Left kidney (tissue), 2 donors: ENCODE measurements around the gene LIX1L. TPM values are rescaled to one million over a fixed set of nuclear protein-coding genes. Genes with fewer than 3 reads are reported as not detected.
A peak's percentile ranks its signal among the peaks of the same experiment; 100 is the strongest.

Experiments used
- DNase-seq: peaks from one replicate; pipeline ENCODE4 v3.0.0-alpha.2; 2013
- polyA plus RNA-seq: library from polyadenylated mRNA; unstranded; fragments of 120-200 nt; gene quantifications from one replicate; pipeline ENCODE4 v1.2.1, GENCODE V29; 2013; ENCODE audit not compliant: insufficient read length

The LIX1L gene
- polyA plus RNA-seq, 1 donor = 26.3 TPM

GRCh38 chr1:145897969-145898368 is 59.8 kb downstream of the LIX1L start:
- no peak for DNase-seq

- no peak for DNase-seq
These were observed 62.3 kb downstream of the LIX1L start for GRCh38 chr1:145895471-145895870.

- DNase-seq = no peak
These were observed 64.3 kb downstream of the LIX1L start for GRCh38 chr1:145893306-145894055.

GRCh38 chr1:145892486-145893087 is 65.2 kb downstream of the LIX1L start:
- DNase-seq = no peak

- DNase-seq = peak; percentile 96
These were observed 66.0 kb downstream of the LIX1L start for GRCh38 chr1:145891587-145892485.

GRCh38 chr1:145891143-145891542 is 66.7 kb downstream of the LIX1L start:
- no peak for DNase-seq

GRCh38 chr1:145889722-145890121 is 68.1 kb downstream of the LIX1L start:
- DNase-seq = no peak

- DNase-seq = no peak
These were observed 70.2 kb downstream of the LIX1L start for GRCh38 chr1:145887631-145888030.

- DNase-seq = no peak
These were observed 71.0 kb downstream of the LIX1L start for GRCh38 chr1:145886816-145887215.

- DNase-seq = no peak
These were observed 71.4 kb downstream of the LIX1L start for GRCh38 chr1:145886390-145886789.

GRCh38 chr1:145885738-145886287 is 72.0 kb downstream of the LIX1L start, which contains the start of gene ANKRD35:
ANKRD35 (minus strand) TSS chr1:145885866; CDS start chr1:145885758, 108 bp downstream.
- DNase-seq = peak; percentile 70

GRCh38 chr1:145884675-145885074 is 73.1 kb downstream of the LIX1L start:
- DNase-seq = no peak

Other genes starting within 250 kb of the LIX1L start
- gene CD160, start 238.5 kb downstream of the LIX1L start, polyA plus RNA-seq = 3.5 TPM
- gene RNF115, start 133.9 kb downstream of the LIX1L start, polyA plus RNA-seq = 25.6 TPM
- gene POLR3C, start 133.8 kb downstream of the LIX1L start, polyA plus RNA-seq = 39.4 TPM
- gene NUDT17, start 112.4 kb downstream of the LIX1L start, polyA plus RNA-seq = 7.0 TPM
- gene PIAS3, start 98.9 kb downstream of the LIX1L start, polyA plus RNA-seq = 58.4 TPM
- gene ANKRD35, start 72.2 kb downstream of the LIX1L start, polyA plus RNA-seq = 1.9 TPM
- 1.9 TPM for gene ITGA10, start 48.0 kb downstream of the LIX1L start, polyA plus RNA-seq
- 60.7 TPM for gene PEX11B, start 39.3 kb downstream of the LIX1L start, polyA plus RNA-seq
- gene RBM8A, start 30.5 kb downstream of the LIX1L start, polyA plus RNA-seq = 214 TPM
- gene ANKRD34A, start 6.6 kb upstream of the LIX1L start, polyA plus RNA-seq = 0.57 TPM
- gene POLR3GL, start 6.7 kb upstream of the LIX1L start, polyA plus RNA-seq = 33.4 TPM
- 360 TPM for gene TXNIP, start 38.6 kb upstream of the LIX1L start, polyA plus RNA-seq
- gene HJV, start 63.7 kb upstream of the LIX1L start, polyA plus RNA-seq = 0.13 TPM
- gene NBPF10, start 186.8 kb upstream of the LIX1L start, polyA plus RNA-seq = 4.3 TPM